Esophagus muscularis mucosa (tissue), 4 donors: ENCODE results near the gene POLDIP2. TPM values are rescaled to one million over a fixed set of nuclear protein-coding genes. Genes with fewer than 3 reads are reported as not detected.

ENCODE experiments used
- DNase-seq: peaks from one replicate; pipeline ENCODE4 v3.0.0-alpha.2; 2017; ENCODE audit errors: extremely low spot score
- H3K27ac ChIP-seq, 4 donors: fragments of 200-600 bp; sonication (generic); replicated peaks in 1 of 4; 1 replicate in 3 of 4; 2 replicates in 1 of 4; pipeline ENCODE4 v1.5.1; 2016 to 2019; ENCODE audit warnings: mild to moderate bottlenecking in 1 of 4
- H3K27me3 ChIP-seq, 4 donors: fragments of 200-600 bp; sonication (generic); one replicate each; pipeline versions ENCODE4 v1.5.1 to v1.6.0; 2016 to 2019
- H3K36me3 ChIP-seq, 4 donors: fragments of 200-600 bp; sonication (generic); one replicate each; pipeline ENCODE4 v1.5.1; 2016 to 2019
- H3K4me1 ChIP-seq, 4 donors: fragments of 200-600 bp; sonication (generic); one replicate each; pipeline ENCODE4 v1.5.1; 2016 to 2019
- H3K4me3 ChIP-seq, 4 donors: fragments of 200-600 bp; sonication (generic); 1 replicate in 2 of 4; 2 replicates in 2 of 4; pipeline ENCODE4 v1.5.1; 2016 to 2019; ENCODE audit warnings: mild to moderate bottlenecking in 4 of 4, moderate library complexity in 1 of 4
- H3K9me3 ChIP-seq, 4 donors: fragments of 200-600 bp; sonication (generic); 1 replicate in 3 of 4; 2 replicates in 1 of 4; pipeline ENCODE4 v1.5.1; 2016 to 2019
- EP300 ChIP-seq: sonication (generic); formaldehyde crosslinking; IDR thresholded peaks from one replicate; pipeline ENCODE4 v1.6.1; 2017; ENCODE audit warnings: antibody characterized with exemption
- POLR2A ChIP-seq: fragments of 450-650 bp; IDR thresholded peaks from one replicate; pipeline ENCODE4 v1.6.1; 2017; ENCODE audit warnings: antibody characterized with exemption, moderate library complexity, mild to moderate bottlenecking, low read depth
- POLR2AphosphoS5 ChIP-seq, 2 donors: sonication (generic); formaldehyde crosslinking; IDR thresholded peaks; one replicate each; pipeline ENCODE4 v1.6.1; 2017; ENCODE audit warnings: antibody characterized with exemption in 2 of 2
- WGBS: methylation state at CpG from one replicate; pipeline ENCODE4 v1.1.5; 2018; 5-methylcytosine and 5-hydroxymethylcytosine counted together
- intact Hi-C: fragments of 100-400 bp; cut with DNase I; formaldehyde crosslinking; loops from one replicate; pipeline ENCODE4 v1.15.1; 2023
- total RNA-seq, 4 donors: library from RNA; depleted of rRNA; stranded (reverse); fragments of >200 nt; gene quantifications; one replicate each; pipeline versions ENCODE4 v1.1.0 to v1.2.1, GENCODE V29; 2016
- TF ChIP-seq, protein P1 (sequence below), 3 experiments: fragments of 200-600 bp in 2 of 3; fragments of 450-650 bp in 1 of 3; sonication (generic) in 2 of 3; IDR thresholded peaks; one replicate each; pipeline ENCODE4 v1.5.1; 2017 to 2019; ENCODE audit warnings: antibody characterized with exemption in 3 of 3, mild to moderate bottlenecking in 2 of 3, moderate library complexity in 1 of 3

The POLDIP2 gene
- total RNA-seq, 4 donors from 2014 or later, result 67.7 to 97.5 (median 81.4) TPM

DNA sequence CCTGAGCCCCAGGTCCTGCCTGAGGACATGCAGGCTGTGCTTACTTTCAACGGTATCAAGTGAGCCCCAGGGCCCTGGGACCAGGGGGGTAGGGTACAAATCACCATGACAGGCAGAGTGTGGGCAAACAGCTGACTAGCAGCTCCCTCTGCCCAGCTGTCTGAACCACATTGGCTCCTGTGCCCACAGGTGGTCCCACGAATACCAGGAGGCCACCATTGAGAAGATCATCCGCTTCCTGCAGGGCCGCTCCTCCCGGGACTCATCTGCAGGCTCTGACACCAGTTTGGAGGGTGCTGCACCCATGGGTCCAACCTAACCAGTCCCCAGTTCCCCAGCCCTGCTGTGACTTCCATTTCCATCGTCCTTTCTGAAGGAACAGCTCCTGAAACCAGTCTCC is 38.6 kb upstream of the POLDIP2 start:
- WGBS, result 92% methylated on average over 6 of the region's 6 CpGs
- Histone ChIP-seq H3K9me3 (no peaks in the 10 kb centered on the region), H3K36me3 (peaks cover 14 to 98% (median 64%) of the 10 kb centered on the region in 4 donors), H3K27ac (no peak overlapping the region), H3K4me3 (no peak overlapping the region), H3K27me3 (no peaks in the 10 kb centered on the region), H3K4me1 (no peaks in the 10 kb centered on the region)
- intact Hi-C loops, result no loop called here
- DNase-seq, result no peak
- TF ChIP-seq, protein P1, sequence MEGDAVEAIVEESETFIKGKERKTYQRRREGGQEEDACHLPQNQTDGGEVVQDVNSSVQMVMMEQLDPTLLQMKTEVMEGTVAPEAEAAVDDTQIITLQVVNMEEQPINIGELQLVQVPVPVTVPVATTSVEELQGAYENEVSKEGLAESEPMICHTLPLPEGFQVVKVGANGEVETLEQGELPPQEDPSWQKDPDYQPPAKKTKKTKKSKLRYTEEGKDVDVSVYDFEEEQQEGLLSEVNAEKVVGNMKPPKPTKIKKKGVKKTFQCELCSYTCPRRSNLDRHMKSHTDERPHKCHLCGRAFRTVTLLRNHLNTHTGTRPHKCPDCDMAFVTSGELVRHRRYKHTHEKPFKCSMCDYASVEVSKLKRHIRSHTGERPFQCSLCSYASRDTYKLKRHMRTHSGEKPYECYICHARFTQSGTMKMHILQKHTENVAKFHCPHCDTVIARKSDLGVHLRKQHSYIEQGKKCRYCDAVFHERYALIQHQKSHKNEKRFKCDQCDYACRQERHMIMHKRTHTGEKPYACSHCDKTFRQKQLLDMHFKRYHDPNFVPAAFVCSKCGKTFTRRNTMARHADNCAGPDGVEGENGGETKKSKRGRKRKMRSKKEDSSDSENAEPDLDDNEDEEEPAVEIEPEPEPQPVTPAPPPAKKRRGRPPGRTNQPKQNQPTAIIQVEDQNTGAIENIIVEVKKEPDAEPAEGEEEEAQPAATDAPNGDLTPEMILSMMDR (IDR thresholded peaks at IDR 0.05), result no peak
- no peak for TF ChIP-seq POLR2AphosphoS5 (IDR thresholded peaks at IDR 0.05)
- TF ChIP-seq EP300, result no peak
- TF ChIP-seq POLR2A, result no peak

DNA sequence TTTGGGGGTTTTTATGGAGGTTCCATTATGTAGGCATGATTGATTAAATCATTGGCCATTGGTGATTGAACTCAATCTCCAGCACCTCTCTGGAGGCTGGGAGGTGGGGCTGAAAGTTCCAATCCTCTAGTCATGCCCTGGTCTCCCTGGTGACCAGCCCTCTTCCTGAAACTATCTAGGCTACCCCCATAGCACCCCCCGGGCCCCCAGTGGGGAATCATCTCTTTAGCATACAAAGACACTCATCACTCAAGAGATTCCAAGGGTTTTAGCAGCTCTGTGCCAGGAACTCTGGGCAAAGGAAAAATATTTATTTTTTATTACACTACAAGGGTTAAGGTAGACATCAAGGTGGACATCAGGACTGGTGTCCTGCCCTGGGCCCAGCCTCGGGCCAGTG is 38.1 kb upstream of the POLDIP2 start:
- Histone ChIP-seq H3K36me3 (peaks cover 15 to 100% (median 68%) of the 10 kb centered on the region in 4 donors), H3K4me1 (no peaks in the 10 kb centered on the region), H3K9me3 (no peaks in the 10 kb centered on the region), H3K4me3 (no peak overlapping the region), H3K27me3 (no peaks in the 10 kb centered on the region), H3K27ac (no peak overlapping the region)
- 100% methylated on average over 1 of the region's 2 CpGs for WGBS
- intact Hi-C loops, result no loop called here
- TF ChIP-seq POLR2AphosphoS5 (IDR thresholded peaks at IDR 0.05) (no peak), POLR2A (no peak), EP300 (no peak)
- TF ChIP-seq, protein P1 (IDR thresholded peaks at IDR 0.05), result no peak
- DNase-seq, result no peak

DNA sequence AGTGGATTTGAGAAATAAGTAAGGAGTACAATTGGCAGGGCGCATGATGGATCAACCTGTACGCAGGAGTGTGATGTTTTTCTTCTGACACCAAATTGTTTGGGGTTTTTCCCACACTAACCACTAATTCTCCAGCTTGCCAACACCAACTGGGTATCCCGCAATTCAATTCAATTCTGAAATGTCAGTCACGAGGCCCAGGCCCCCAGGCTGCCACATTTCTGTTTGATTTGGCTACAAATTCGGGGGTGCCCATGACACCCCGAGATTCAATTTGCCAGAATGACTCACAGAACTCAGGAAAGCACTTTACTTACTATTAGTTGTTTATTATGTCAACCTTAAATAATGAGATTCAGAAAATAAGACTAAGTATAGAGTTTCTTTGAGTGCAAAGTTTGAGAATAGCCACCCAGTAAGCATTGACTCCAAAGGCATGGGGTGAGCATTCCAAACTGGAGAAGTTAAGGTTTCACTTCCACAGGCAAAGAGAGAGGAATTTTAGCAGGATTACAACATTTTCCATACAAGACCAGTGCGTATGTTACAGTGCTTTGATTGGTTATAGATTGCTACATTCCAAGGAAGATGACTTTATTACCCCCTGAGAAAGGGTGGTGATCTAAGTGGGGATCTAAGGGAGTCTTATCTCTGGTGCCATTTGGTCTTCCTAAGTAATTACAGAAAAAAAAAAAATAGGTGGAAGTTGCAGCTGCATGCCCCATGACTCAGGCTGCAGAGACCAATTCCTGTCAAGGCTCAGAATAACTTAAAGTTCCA is 37.2 kb upstream of the POLDIP2 start:
- Histone ChIP-seq H3K4me1 (no peaks in the 10 kb centered on the region), H3K36me3 (peaks cover 15 to 100% (median 68%) of the 10 kb centered on the region in 4 donors), H3K27ac (no peak overlapping the region), H3K9me3 (no peaks in the 10 kb centered on the region), H3K27me3 (no peaks in the 10 kb centered on the region), H3K4me3 (no peak overlapping the region)
- 78% methylated on average over 7 of the region's 7 CpGs for WGBS
- no peak for DNase-seq
- TF ChIP-seq EP300, result no peak
- TF ChIP-seq, protein P1 (IDR thresholded peaks at IDR 0.05), result no peak
- TF ChIP-seq POLR2A, result no peak
- intact Hi-C loops, result no loop called here

DNA sequence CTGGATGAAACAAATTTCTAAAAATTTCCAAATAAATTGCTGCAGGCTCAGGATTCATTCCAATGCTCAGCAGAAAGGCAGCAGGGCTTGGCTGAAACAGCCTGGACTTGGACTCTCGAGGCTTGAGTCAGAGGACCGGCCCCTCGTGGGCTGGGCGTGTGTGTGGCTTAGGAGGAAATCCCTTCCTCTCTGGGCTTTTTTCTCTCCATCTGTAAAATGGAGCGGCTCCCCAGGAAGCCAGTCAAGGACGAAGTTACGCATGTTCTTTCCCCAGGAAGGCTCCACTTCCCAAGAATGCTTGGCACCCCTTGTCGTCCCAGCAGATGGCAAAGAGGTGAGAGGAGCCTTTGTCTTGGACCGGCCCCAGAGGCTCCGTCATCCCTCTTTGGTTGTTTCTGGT is 35.2 kb upstream of the POLDIP2 start:
- no peak overlapping the region for H3K27ac ChIP-seq
- peaks cover 32 to 100% (median 80%) of the 10 kb centered on the region in 4 donors for H3K36me3 ChIP-seq
- intact Hi-C loops, result no loop called here
- no peak for DNase-seq
- H3K9me3 ChIP-seq, result no peaks in the 10 kb centered on the region
- H3K4me3 ChIP-seq, result no peak overlapping the region
- H3K27me3 ChIP-seq, result no peaks in the 10 kb centered on the region
- no peaks in the 10 kb centered on the region for H3K4me1 ChIP-seq
- no peak for TF ChIP-seq EP300
- TF ChIP-seq, protein P1 (IDR thresholded peaks at IDR 0.05), result no peak
- TF ChIP-seq POLR2A, result no peak
- TF ChIP-seq POLR2AphosphoS5 (IDR thresholded peaks at IDR 0.05), result no peak
- 78% methylated on average over 10 of the region's 10 CpGs for WGBS

DNA sequence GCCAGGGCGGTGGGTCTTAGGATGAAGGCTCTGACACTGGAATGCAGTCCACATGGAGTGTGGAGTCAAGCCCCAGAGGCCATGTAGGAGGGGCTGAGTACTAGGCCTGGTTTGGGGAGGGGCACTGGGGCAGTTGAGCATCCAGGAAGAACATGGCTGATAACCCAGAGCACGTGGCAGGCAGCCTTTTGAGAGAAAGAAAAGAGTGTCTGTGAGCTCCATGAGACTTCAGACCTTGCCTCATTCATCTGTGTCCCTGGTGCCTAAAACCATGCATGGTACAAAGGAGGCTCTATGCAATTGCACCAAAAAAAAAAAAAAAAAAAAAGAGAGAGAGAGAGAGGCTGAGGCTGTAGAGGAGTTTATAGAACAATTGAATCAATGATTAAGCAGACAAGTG is 34.1 kb upstream of the POLDIP2 start:
- Histone ChIP-seq H3K27me3 (no peaks in the 10 kb centered on the region), H3K36me3 (peaks cover 32 to 100% (median 74%) of the 10 kb centered on the region in 4 donors), H3K27ac (no peak overlapping the region), H3K9me3 (no peaks in the 10 kb centered on the region), H3K4me3 (no peak overlapping the region), H3K4me1 (no peaks in the 10 kb centered on the region)
- TF ChIP-seq POLR2AphosphoS5 (IDR thresholded peaks at IDR 0.05) (no peak), EP300 (no peak), POLR2A (no peak)
- TF ChIP-seq, protein P1 (IDR thresholded peaks at IDR 0.05), result no peak
- intact Hi-C loops, result no loop called here
- WGBS, result 44% methylated on average over 2 of the region's 2 CpGs
- DNase-seq, result no peak
